Fibroblast of the aortic adventitia (primary cell): ENCODE measurements around the gene DBI. TPM values are rescaled to one million over a fixed set of nuclear protein-coding genes. Genes with fewer than 3 reads are reported as not detected.

Experiments used
- DNase-seq: peaks from one replicate; pipeline ENCODE4 v3.0.0-alpha.2; 2010; ENCODE audit warnings: low read depth
- H3K4me3 ChIP-seq: 2 replicates; pipeline ENCODE4 v1.5.1; 2011; ENCODE audit warnings: low read depth, mild to moderate bottlenecking, control low read depth, low read length, moderate library complexity
- total RNA-seq: library from RNA; depleted of rRNA; stranded (reverse); fragments of >200 nt; gene quantifications from 2 replicates; pipeline ENCODE4 v1.2.3, GENCODE V29; 2012; ENCODE audit warnings: low replicate concordance
- TF ChIP-seq, protein P1 (sequence below): IDR thresholded peaks from 2 replicates; pipeline ENCODE4 v1.5.1; 2011; ENCODE audit warnings: mild to moderate bottlenecking, low read length, control low read depth, inconsistent platforms; ENCODE audit not compliant: insufficient read depth

DBI gene
- total RNA-seq, 1 donor = 123 TPM

DNA sequence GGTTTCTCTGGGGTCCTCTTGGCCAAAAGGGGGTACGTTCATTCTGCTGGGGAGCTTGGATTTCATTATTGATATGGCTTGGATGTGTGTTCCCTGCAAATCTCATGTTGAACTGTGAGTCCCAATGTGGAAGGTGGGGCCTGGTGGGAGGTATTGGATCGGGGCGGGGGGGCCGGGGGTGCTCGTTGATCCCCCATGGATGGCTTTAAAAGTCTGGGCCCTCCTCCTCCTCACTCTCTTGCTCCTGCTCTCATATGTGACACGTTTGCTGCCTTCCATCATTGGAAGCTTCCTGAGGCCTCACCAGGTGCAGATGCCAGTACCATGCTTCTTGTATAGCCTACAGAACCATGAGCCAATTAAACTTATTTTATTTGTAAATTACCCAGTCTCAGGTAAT is 11.8 kb downstream of the DBI start:
- no peak overlapping the region for H3K4me3 ChIP-seq
- TF ChIP-seq, protein P1, sequence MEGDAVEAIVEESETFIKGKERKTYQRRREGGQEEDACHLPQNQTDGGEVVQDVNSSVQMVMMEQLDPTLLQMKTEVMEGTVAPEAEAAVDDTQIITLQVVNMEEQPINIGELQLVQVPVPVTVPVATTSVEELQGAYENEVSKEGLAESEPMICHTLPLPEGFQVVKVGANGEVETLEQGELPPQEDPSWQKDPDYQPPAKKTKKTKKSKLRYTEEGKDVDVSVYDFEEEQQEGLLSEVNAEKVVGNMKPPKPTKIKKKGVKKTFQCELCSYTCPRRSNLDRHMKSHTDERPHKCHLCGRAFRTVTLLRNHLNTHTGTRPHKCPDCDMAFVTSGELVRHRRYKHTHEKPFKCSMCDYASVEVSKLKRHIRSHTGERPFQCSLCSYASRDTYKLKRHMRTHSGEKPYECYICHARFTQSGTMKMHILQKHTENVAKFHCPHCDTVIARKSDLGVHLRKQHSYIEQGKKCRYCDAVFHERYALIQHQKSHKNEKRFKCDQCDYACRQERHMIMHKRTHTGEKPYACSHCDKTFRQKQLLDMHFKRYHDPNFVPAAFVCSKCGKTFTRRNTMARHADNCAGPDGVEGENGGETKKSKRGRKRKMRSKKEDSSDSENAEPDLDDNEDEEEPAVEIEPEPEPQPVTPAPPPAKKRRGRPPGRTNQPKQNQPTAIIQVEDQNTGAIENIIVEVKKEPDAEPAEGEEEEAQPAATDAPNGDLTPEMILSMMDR = no peak
- no peak for DNase-seq

DNA sequence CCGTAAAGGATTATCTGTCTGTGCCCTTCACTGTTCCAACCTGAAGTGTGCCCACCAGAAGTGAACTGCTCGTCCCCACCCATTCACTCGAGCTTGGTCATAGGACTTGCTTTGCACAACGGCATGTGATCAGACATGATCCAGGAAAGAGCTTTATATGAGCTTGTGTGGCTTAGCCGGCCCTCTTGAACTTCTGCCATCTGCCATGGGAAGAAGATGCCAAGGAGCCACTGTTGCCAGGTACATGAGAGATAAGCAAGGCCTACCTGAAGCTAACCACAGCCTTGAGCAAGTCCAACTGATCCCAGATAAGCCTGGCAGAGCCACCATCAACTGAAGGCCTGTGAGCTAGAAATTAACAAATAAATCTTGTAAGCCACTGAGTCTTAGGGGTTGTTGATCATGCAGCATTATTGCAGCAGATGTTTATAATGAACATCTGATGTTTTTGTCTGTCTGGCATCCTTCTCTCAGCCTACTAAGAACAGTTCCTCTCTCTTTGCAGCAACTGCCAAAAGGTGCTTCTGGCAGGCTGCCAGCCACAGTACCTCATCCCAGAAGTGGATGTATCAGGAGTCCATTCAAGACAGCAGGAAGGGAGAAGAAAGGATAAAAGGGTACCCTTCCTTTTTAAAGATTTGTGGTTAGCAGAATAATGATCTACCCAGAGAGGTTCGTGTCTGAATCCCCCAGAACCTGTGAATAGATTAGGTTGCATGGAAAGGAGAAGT is 16.8 kb downstream of the DBI start:
- TF ChIP-seq, protein P1 = no peak
- DNase-seq = no peak
- H3K4me3 ChIP-seq = no peak overlapping the region

DNA sequence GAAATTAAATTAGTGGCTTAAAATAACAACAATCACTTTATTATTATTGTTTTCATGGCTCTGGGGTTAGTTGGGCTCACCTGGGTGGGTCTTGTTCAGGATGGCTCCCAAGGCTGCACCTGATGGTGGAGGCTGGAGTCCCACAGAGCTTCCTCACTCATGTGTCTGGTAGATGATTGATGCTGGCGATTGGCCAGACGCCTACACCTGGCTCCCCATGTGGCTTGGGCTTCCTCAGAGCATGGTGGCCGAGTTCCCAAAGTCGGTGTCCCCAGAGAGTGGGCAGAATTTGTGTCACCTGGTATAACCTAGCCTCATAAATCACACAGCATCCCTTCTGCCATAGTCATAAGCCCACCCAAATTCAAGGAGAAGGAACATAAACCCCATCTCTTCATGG is 18.2 kb downstream of the DBI start:
- DNase-seq = no peak
- TF ChIP-seq, protein P1 = no peak
- H3K4me3 ChIP-seq = no peak overlapping the region

DNA sequence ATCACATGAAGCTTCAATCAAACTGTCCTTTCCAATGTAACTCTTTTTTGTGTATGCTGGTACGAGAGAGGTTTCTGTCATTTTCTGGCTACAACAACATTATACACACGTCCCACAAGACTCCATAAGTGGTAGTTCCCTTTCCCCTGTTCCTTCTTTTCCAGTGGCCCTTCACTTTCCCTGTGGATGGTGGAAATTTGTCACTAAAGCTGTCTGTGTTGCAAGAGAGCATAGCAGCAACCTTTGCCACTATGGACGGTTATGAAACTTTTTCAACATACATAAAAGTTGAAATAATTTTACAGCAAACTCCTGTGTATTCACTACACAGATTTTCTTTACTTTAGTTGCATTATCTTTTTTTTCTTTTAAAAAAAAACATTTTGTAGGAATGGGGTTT is 18.7 kb downstream of the DBI start:
- no peak overlapping the region for H3K4me3 ChIP-seq
- DNase-seq = no peak
- TF ChIP-seq, protein P1 = no peak

DNA sequence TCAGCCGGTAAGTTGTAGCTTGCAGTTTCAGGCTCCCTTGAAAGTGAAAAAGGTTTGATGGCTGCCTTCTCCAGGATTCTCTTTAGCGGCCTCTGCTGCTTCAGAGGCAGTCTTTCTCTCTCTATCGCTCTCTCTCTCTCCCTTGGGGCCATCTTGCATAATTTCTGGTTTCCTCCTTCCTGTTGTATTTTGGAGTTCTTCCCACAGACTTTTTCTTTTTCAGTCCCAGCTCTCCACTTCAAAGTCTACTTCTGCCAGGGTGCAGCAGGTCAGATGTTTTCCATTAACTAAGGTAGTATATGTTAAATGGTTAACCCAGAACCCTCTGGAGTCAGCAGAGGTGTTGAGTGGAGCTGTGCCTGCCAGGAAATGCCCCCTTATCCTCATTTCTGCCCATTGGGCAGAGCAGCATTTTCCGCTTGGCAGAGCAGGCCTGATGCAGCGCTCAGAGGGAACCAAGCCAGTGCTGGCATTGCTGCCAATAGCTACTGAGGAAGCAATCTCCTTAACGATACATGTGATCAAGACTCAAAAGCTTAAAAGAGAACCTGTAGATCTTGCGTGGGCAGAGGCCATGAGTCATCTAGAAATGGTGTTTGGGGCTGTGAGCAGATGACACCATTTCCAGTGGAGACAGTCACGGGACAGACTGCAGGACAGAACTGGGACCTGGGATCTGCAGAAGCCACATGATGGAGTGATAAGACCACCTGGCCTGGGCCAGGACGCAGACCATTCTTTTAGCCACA is 20.8 kb downstream of the DBI start:
- DNase-seq = peak; percentile 92
- H3K4me3 ChIP-seq = no peak overlapping the region
- TF ChIP-seq, protein P1 = peak; percentile 65

DNA sequence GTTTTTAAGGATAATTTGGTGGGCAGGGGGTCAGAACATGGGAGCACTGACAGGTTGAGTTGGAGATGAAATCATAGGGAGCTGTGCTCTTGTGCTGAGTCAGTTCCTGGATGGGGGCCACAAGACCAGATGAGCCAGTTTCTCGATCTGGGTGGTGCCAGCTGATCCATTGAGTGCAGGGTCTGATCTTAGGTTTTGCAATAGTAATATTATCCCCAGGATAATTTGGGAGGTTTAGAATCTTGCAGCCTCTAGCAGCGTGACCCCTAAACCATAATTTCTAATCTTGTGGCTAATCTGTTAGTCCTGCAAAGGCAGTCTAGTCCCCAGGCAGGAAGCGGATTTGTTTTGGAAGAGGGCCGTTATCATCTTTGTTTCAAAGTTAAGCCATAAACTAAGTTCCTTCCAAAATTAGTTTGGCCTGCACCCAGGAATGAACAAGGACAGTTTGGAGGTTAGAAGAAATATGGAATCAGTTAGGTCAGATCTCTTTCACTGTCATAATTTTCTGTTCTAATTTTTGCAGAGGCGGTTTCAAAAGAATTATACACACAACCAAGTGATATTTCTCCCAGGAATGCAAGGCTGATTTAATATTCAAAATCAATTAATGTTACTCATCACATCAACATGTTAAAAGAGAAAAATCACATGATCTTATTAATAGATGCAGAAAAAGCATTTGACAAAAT is 23.0 kb downstream of the DBI start:
- TF ChIP-seq, protein P1 = no peak
- H3K4me3 ChIP-seq = no peak overlapping the region
- DNase-seq = peak; percentile 73
